Sigmoid colon (tissue), 7 donors: ENCODE results near the gene STARD13. TPM values are rescaled to one million over a fixed set of nuclear protein-coding genes. Genes with fewer than 3 reads are reported as not detected.
A peak's percentile ranks its signal among the peaks of the same experiment; 100 is the strongest.

Experiments used
- DNase-seq: peaks from one replicate; pipeline ENCODE4 v3.0.0-alpha.2; 2019
- H3K27ac ChIP-seq, 4 donors: fragments of 200-600 bp; sonication (generic); one replicate each; pipeline ENCODE4 v1.5.1; 2016 to 2019; ENCODE audit warnings: mild to moderate bottlenecking in 1 of 4
- H3K27me3 ChIP-seq, 3 donors: fragments of 200-600 bp; sonication (generic); one replicate each; pipeline ENCODE4 v1.5.1; 2019; ENCODE audit warnings: mild to moderate bottlenecking in 1 of 3
- H3K36me3 ChIP-seq, 4 donors: fragments of 200-600 bp; sonication (generic); one replicate each; pipeline ENCODE4 v1.5.1; 2016 to 2019
- H3K4me1 ChIP-seq, 4 donors: fragments of 200-600 bp; sonication (generic); one replicate each; pipeline ENCODE4 v1.5.1; 2017 to 2019
- H3K4me3 ChIP-seq, 4 donors: fragments of 200-600 bp; sonication (generic); one replicate each; pipeline ENCODE4 v1.5.1; 2017 to 2019; ENCODE audit warnings: mild to moderate bottlenecking in 2 of 4, moderate library complexity in 1 of 4
- H3K9me3 ChIP-seq, 4 donors: fragments of 200-600 bp in 3 of 4; sonication (generic) in 3 of 4; one replicate each; pipeline versions ENCODE4 v1.5.1 to v1.6.1; 2013 to 2019
- CTCF ChIP-seq, 4 experiments: fragments of 450-650 bp in 3 of 4; fragments of 200-600 bp in 1 of 4; IDR thresholded peaks; one replicate each; pipeline ENCODE4 v1.5.1; 2016 to 2019; ENCODE audit warnings: antibody characterized with exemption in 4 of 4, mild to moderate bottlenecking in 3 of 4, moderate library complexity in 2 of 4
- EP300 ChIP-seq, 4 donors: sonication (generic); formaldehyde crosslinking; IDR thresholded peaks; one replicate each; pipeline ENCODE4 v1.6.1; 2017; ENCODE audit warnings: antibody characterized with exemption in 4 of 4
- POLR2A ChIP-seq, 2 donors: fragments of 450-650 bp; IDR thresholded peaks; one replicate each; pipeline ENCODE4 v1.6.1; 2016; ENCODE audit warnings: antibody characterized with exemption in 2 of 2, mild to moderate bottlenecking in 2 of 2, moderate library complexity in 2 of 2
- POLR2AphosphoS5 ChIP-seq, 4 donors: sonication (generic); formaldehyde crosslinking; IDR thresholded peaks; one replicate each; pipeline ENCODE4 v1.6.1; 2017; ENCODE audit warnings: antibody characterized with exemption in 4 of 4
- WGBS, 2 donors: extraction: QIAGEN DNeasy Blood & Tissue Kit; methylation state at CpG; one replicate each; pipeline ENCODE4 v1.1.7; 2013; 5-methylcytosine and 5-hydroxymethylcytosine counted together
- intact Hi-C: fragments of 100-400 bp; cut with DNase I; formaldehyde crosslinking; loops from one replicate; pipeline ENCODE4 v1.15.1; 2023
- polyA plus RNA-seq, 3 donors: library from polyadenylated mRNA; stranded (reverse); fragments of 200-250 nt; gene quantifications; one replicate each; pipeline ENCODE4 v1.2.3, GENCODE V29; 2013
- total RNA-seq, 4 donors: library from RNA; depleted of rRNA; stranded (reverse); fragments of >200 nt; gene quantifications; one replicate each; pipeline ENCODE4 v1.1.0, GENCODE V29; 2016
- donor health status: healthy with polysubstance abuse.
- donor health status: Bipolar disorder and iron deficiency.
- donor health status: healthy.

Gene STARD13
- total and polyA plus RNA-seq, 7 donors: 3.7 to 102 (median 66.7) TPM

DNA sequence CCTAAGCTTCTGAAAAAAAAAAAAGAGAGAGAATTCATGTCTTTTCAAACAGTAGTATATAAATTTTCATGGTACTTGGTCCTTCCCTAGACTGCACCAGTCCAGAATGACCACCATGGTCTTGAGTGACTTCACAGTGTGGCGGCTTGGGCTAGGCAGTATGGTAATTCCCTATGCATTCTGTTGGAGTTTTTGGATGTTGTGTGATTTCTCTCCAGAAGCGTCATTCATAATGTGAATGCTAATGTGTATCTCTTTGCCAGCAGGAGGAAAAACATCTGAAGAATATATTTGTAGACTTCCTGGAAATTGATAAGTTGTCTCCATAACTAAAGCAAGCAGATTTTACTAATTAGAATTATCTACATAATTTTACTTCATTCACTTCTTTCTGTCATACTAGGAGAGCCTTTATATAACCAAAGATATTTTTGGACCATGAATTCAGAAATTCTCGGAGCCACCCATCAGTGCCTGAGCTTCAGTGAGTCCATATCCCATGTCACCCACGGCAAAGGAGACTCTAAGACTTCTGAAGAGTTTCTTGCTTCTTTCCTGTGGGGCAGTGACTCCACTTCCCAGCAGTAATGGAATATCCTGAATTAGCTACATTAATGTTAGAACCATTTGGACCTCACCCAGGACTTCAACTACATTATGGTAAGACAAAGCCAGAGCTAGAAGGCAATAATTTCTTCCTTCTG lies 8.4 kb downstream of the STARD13 start:
- Histone ChIP-seq H3K27ac (peak overlapping the region; percentile 32 to 94 (median 69)), H3K4me3 (no peak overlapping the region), H3K27me3 (no peaks in the 10 kb centered on the region), H3K36me3 (peaks cover 0 to 5% (median 0%) of the 10 kb centered on the region in 4 donors), H3K4me1 (peaks cover 0 to 94% (median 77%) of the 10 kb centered on the region in 4 donors), H3K9me3 (no peaks in the 10 kb centered on the region)
- TF ChIP-seq CTCF (IDR thresholded peaks at IDR 0.05) (no peak), POLR2AphosphoS5 (IDR thresholded peaks at IDR 0.05) (no peak), EP300 (IDR thresholded peaks at IDR 0.05) (no peak)
- no peak for DNase-seq
- intact Hi-C loops: loop anchor here (5.0 kb wide), 1 partner anchor 60 kb away; no protein-coding TSS in a partner anchor
- WGBS, 2 donors: 94 to 98% methylated on average over 4 of the region's 4 CpGs

GRCh38 chr13:33276570-33276969 lies 9.0 kb downstream of the STARD13 start:
- DNase-seq: no peak
- peak overlapping the region; percentile 24 to 94 (median 65) for H3K27ac ChIP-seq
- peak in 1 of 4 donors; percentile 32 for TF ChIP-seq POLR2AphosphoS5 (IDR thresholded peaks at IDR 0.05)
- no peak for TF ChIP-seq EP300 (IDR thresholded peaks at IDR 0.05)
- H3K27me3 ChIP-seq: no peaks in the 10 kb centered on the region
- no peaks in the 10 kb centered on the region for H3K9me3 ChIP-seq
- H3K36me3 ChIP-seq: peaks cover 0 to 5% (median 0%) of the 10 kb centered on the region in 4 donors
- peaks cover 0 to 96% (median 80%) of the 10 kb centered on the region in 4 donors for H3K4me1 ChIP-seq
- 38 to 55% methylated on average over 3 of the region's 3 CpGs for WGBS, 2 donors
- intact Hi-C loops: loop anchor here (5.0 kb wide), 1 partner anchor 59 kb away; no protein-coding TSS in a partner anchor
- H3K4me3 ChIP-seq: no peak overlapping the region

DNA sequence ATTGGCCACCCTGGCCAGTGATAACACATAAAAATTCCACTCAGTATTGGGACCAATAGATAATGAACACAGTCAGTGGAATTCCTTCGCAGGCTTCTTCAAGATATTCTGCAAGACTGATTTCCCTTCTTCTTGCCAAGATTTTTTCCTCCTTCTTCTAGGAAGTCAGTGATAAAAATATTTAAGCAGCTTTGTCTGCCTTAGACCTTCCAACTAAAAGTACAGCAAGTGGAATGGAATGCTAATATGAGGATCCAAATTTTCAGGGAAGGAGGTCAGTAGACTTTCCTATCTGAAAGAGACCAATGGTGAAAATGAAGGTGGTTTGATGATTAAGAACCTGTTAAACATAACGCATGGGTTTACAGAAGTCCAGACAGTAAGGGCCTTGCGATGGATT lies 9.6 kb downstream of the STARD13 start:
- Histone ChIP-seq H3K4me3 (no peak overlapping the region), H3K36me3 (peaks cover 0 to 5% (median 0%) of the 10 kb centered on the region in 4 donors), H3K9me3 (no peaks in the 10 kb centered on the region), H3K27me3 (no peaks in the 10 kb centered on the region), H3K4me1 (peaks cover 0 to 96% (median 81%) of the 10 kb centered on the region in 4 donors), H3K27ac (peak overlapping the region in 3 of 4 donors; percentile 52 to 94 (median 93))
- intact Hi-C loops: loop anchor here (5.0 kb wide), 1 partner anchor 59 kb away; no protein-coding TSS in a partner anchor
- 88 to 93% methylated on average over 3 of the region's 3 CpGs for WGBS, 2 donors
- DNase-seq: no peak
- TF ChIP-seq POLR2AphosphoS5 (IDR thresholded peaks at IDR 0.05): peak in 2 of 4 donors; percentile 9 to 38
- no peak for TF ChIP-seq EP300 (IDR thresholded peaks at IDR 0.05)

- DNase-seq: no peak
- TF ChIP-seq POLR2AphosphoS5 (IDR thresholded peaks at IDR 0.05): no peak
- TF ChIP-seq EP300 (IDR thresholded peaks at IDR 0.05): no peak
- Histone ChIP-seq H3K27ac (peak overlapping the region in 3 of 4 donors; percentile 12 to 93 (median 25)), H3K27me3 (no peaks in the 10 kb centered on the region), H3K36me3 (peaks cover 0 to 5% (median 0%) of the 10 kb centered on the region in 4 donors), H3K4me3 (no peak overlapping the region), H3K4me1 (peaks cover 0 to 93% (median 80%) of the 10 kb centered on the region in 4 donors), H3K9me3 (no peaks in the 10 kb centered on the region)
- intact Hi-C loops: loop anchor here (5.0 kb wide), 1 partner anchor 67 kb away; no protein-coding TSS in a partner anchor
- WGBS, 2 donors: 60 to 83% methylated on average over 4 of the region's 4 CpGs
These were observed 11.3 kb downstream of the STARD13 start for GRCh38 chr13:33274264-33274663.

GRCh38 chr13:33272531-33273124 lies 12.9 kb downstream of the STARD13 start:
- H3K4me3 ChIP-seq: no peak overlapping the region
- 21 to 72% methylated on average over 7 of the region's 7 CpGs for WGBS, 2 donors
- intact Hi-C loops: loop anchor here (5.0 kb wide), 1 partner anchor 65 kb away; no protein-coding TSS in a partner anchor

More at GRCh38 chr13:33272531-33273124, 12.9 kb downstream of the STARD13 start:
- no peak for DNase-seq
- Histone ChIP-seq H3K27ac (peak overlapping the region in 3 of 4 donors; percentile 71 to 74 (median 74)), H3K4me1 (peaks cover 0 to 93% (median 77%) of the 10 kb centered on the region in 4 donors), H3K27me3 (no peaks in the 10 kb centered on the region), H3K9me3 (no peaks in the 10 kb centered on the region), H3K36me3 (peaks cover 0 to 5% (median 0%) of the 10 kb centered on the region in 4 donors)
- TF ChIP-seq CTCF (IDR thresholded peaks at IDR 0.05) (no peak), POLR2A (IDR thresholded peaks at IDR 0.05) (no peak), EP300 (IDR thresholded peaks at IDR 0.05) (no peak), POLR2AphosphoS5 (IDR thresholded peaks at IDR 0.05) (no peak)
